NCI-H226 (cell line): ENCODE measurements around the gene LAPTM5.
"Not testable (repeated sequence)": the region's sequence is repeated elsewhere in the genome, so short reads cannot be mapped to it uniquely, and the experiment has no call there.

Experiments
- DNase-seq: peaks from one replicate; pipeline ENCODE4 v3.0.0-alpha.2; 2015

Gene LAPTM5, protein sequence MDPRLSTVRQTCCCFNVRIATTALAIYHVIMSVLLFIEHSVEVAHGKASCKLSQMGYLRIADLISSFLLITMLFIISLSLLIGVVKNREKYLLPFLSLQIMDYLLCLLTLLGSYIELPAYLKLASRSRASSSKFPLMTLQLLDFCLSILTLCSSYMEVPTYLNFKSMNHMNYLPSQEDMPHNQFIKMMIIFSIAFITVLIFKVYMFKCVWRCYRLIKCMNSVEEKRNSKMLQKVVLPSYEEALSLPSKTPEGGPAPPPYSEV

DNA sequence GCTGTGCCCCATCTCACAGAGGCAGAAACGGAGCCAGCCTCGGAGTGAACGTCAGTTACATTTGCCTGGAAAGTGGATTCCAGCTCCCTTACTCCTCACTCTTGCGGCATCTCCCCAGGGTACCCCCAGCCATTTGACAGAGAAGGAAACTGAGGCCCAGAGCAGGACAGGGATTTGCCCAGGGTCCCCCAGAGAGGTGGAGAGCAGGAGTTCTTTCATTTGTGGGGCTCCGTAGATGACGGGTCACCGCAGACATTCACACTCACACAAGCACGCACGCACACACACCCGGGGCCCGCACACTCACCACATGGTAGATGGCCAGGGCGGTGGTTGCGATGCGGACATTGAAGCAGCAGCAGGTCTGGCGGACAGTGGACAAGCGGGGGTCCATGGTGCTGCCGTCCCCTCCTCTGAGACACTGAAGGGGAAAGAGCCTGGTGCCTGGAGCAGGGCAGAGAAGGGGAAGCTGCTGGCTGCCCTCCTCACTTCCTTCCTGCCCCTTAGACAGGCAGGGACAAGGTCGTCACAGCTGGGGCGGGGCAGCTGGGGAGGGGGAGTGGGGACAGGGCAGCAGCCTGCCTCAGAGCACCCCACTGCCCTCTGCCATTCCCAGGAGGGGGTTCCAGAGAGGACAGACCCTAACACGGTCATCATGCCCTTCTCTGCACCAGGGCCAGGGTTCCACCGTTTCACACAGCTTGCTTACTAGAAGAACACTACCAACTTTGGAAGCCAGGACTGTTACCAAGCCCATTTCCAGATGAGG, at the start of gene LAPTM5:
Gene LAPTM5 (minus strand): TSS at position 423 of the 769 bp plus-strand sequence. CDS start 29 bp downstream, at position 394.
- no peak for DNase-seq

- no peak for DNase-seq
Measured at GRCh38 chr1:30806381-30807317, 49.1 kb upstream of the LAPTM5 start.

- no peak for DNase-seq
Measured at GRCh38 chr1:30805304-30806003, 47.9 kb upstream of the LAPTM5 start.

- DNase-seq, result no peak
Measured at GRCh38 chr1:30804822-30805221, 47.2 kb upstream of the LAPTM5 start.

- no peak for DNase-seq
Measured at GRCh38 chr1:30804352-30804751, 46.8 kb upstream of the LAPTM5 start.

DNA sequence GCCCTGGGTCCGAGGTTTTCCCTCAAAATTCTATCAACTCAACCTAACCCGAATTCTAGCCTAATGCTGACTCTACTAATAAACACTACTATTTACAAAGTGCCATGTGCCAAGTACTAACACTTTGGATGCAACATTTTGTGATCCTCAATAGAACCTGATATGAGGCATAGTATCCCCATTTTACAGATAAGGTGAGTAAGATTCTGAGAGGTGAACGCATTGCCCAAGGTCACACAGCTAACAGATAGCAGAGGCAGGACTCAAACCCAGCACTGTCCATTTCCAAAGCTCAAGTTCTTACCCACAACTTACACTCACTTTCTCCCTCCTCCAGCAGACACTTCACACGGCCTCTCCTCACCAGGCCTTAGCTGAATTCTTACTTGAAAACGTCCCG, 46.0 kb upstream of the LAPTM5 start:
- DNase-seq, result no peak

- no peak for DNase-seq
Measured at GRCh38 chr1:30801771-30802198, 44.2 kb upstream of the LAPTM5 start.

DNA sequence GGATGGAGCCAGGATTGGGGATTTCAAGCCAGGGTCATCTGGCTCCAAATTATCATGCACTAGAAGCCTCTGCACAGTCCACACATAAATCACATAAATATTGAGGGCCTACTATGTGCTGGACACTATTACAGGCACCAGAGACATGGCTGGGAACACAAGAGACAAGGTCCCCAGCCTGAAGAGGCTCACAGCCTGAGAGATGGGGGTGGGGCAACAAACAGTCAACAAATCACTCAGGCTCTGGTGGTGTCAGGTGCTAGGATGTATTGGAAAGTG, 41.6 kb upstream of the LAPTM5 start:
- no peak for DNase-seq

GRCh38 chr1:30798389-30799232, 41.0 kb upstream of the LAPTM5 start:
- DNase-seq, result no peak

- no peak for DNase-seq
Measured at GRCh38 chr1:30795026-30795425, 37.5 kb upstream of the LAPTM5 start.

DNA sequence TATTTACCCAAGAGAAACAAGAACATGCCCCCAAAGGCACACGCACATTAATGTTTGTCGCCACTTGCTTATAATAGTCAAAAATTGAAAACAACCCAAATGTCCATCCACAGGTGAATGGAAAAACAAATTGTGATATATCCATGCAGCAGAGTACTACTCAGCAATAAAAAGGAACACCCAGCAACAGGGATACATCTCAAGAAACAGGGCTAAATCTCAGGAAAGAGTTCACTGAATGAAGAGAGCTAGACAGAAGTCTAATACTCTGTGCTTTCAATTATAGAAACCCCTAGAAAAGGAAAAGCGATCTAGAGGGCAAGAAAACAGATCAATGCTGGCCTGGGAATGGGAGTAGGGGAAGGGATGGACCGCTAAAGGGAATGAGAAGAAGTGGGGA, 36.7 kb upstream of the LAPTM5 start:
- no peak for DNase-seq

DNA sequence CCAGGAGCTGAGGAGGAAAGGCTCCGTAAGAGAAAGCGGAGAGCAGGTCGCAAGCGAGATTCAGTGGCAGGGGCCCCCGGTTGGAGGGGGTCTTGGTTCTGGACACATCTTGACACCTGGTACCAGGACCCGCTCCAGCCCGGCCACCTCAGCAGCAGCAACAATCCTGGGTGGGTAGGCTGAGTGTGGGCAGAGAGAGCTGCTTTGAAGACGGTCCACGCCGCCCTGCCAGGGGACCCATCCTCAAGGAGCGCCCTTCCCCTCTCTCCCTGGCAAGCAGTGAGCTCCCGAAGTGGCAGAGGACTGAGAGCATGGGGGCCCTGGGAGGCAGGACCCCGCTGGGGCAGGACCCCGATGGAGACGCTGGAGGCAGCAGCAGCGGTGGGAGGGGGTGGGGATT, 35.6 kb upstream of the LAPTM5 start:
- DNase-seq, result no peak

GRCh38 chr1:30791868-30792267, 34.3 kb upstream of the LAPTM5 start:
- DNase-seq, result no peak

- DNase-seq, result no peak
Measured at GRCh38 chr1:30790850-30791778, 33.5 kb upstream of the LAPTM5 start.

DNA sequence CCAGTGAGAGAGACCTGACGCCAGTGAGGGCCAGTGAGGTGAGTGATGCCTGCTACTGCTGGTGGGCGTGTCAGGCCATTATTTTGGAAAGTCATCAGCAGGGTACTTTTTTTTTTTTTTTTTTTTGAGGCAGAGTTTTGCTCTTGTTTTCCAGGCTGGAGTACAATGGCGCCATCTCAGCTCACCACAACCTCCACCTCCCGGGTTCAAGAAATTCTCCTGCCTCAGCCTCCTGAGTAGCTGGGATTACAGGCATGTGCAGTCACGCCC, 32.6 kb upstream of the LAPTM5 start:
- not testable (repeated sequence) for DNase-seq

- no peak for DNase-seq
Measured at GRCh38 chr1:30789388-30790255, 32.0 kb upstream of the LAPTM5 start.

GRCh38 chr1:30788580-30789387, 31.2 kb upstream of the LAPTM5 start:
- no peak for DNase-seq

DNA sequence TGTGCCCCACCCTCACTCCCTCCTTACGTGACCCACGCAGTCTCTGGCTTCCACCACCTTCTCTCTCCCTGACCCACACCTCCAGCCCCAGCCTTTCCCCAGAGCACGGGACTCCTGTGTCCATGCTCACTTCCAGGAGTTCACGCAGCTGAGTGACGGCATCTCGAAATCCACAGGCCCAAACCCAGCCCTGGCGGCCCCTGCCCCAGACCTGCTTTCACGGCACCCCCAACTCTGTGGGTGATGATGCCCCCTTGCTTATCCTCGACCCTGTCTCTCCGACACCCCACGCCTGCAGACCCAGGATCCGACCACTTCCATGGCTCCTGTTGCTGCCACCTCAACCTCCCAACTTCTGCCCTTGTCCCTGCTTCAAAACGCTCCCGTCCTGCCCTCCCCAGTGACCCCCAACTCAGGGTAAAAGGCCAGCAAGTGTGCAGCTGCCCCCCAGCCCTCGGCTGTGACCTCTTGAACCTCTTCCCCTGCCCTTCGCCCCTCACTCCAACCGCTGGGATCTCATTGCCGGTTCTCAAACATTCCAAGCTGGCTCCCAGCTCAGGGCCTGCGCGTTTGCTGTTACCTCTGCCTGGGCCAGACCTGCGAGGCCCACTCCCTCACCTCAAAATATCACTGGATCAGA, 30.4 kb upstream of the LAPTM5 start:
- DNase-seq, result no peak

GRCh38 chr1:30787266-30787665, 29.7 kb upstream of the LAPTM5 start:
- no peak for DNase-seq
